D721Med (cell line): ENCODE data around the gene VGLL2.
"Not testable (repeated sequence)": the region's sequence is repeated elsewhere in the genome, so short reads cannot be mapped to it uniquely, and the experiment has no call there.

ENCODE experiments used
- DNase-seq: peaks from one replicate; pipeline ENCODE4 v3.0.0; 2011; ENCODE audit warnings: low spot score; ENCODE audit not compliant: insufficient read length
- FAIRE-seq: peaks from 2 replicates; lab custom pipeline; 2011; peaks lifted over from hg19 to GRCh38; lab: Jason Lieb, UNC
- TF ChIP-seq, protein P1 (sequence below): IDR thresholded peaks from 2 replicates; pipeline ENCODE4 v1.5.1; 2012; ENCODE audit warnings: mild to moderate bottlenecking, control low read depth; ENCODE audit not compliant: insufficient read depth; ENCODE audit errors: missing control alignments

Gene VGLL2

DNA sequence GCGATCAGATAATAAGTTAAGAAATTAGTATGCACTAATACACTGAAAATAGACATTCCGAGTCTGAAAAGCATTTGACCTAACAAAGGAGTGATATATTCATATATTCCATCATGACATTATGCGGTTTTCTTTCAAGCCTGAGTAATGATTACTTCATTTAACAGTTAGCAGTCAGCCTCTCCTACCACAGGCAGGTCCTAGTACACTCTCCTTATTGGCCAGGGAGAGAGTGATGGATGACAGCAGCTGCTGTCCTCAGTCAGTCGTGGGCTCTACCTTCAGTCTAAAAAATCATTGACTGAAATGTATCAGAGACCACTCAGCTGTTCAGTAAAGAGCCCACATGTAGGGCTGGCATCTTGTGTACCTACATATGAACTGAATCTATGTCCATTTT, 33.2 kb upstream of the VGLL2 start:
- FAIRE-seq = no peak

DNA sequence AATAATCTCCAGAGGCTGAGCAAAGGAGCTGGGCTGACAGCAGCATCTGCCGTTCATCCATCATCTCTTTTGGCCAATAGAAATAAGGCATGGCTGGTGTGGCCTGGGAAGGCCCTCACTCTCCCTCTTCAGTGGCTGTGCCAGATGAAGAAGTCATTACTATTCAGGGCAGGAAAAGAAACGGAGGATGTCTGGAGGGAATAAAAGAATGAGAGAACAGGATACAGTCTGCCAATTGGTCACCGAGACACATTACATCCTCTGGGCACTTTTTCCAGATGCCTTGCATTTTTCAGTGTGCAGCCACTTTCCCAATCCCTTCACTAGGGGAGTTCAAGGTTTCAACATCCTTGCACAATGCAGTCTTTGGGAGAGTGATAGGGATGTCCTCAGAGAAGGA, 32.2 kb upstream of the VGLL2 start:
- no peak for FAIRE-seq
- no peak for DNase-seq
- TF ChIP-seq, protein P1, sequence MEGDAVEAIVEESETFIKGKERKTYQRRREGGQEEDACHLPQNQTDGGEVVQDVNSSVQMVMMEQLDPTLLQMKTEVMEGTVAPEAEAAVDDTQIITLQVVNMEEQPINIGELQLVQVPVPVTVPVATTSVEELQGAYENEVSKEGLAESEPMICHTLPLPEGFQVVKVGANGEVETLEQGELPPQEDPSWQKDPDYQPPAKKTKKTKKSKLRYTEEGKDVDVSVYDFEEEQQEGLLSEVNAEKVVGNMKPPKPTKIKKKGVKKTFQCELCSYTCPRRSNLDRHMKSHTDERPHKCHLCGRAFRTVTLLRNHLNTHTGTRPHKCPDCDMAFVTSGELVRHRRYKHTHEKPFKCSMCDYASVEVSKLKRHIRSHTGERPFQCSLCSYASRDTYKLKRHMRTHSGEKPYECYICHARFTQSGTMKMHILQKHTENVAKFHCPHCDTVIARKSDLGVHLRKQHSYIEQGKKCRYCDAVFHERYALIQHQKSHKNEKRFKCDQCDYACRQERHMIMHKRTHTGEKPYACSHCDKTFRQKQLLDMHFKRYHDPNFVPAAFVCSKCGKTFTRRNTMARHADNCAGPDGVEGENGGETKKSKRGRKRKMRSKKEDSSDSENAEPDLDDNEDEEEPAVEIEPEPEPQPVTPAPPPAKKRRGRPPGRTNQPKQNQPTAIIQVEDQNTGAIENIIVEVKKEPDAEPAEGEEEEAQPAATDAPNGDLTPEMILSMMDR = no peak

More for the DNA sequence above, 33.2 kb upstream of the VGLL2 start:
- DNase-seq = no peak
- TF ChIP-seq, protein P1 = no peak

DNA sequence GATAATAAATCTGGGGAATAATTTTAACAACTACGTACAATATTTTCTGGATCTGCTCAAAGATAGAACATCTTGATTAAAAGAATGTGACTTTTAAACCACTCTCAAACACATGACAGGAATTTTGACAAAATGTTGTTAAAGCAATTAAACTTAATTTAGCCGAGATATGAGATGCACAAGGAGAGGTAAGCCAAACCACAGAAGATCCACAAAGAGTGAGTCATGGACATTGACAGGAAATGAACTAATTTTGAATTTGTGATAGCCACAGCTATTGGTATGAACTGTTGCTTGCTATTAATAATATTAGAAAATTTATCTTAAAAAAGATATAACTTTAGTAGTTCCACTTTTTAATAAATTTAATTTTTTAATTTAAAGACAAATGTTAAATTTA, 27.8 kb upstream of the VGLL2 start:
- FAIRE-seq (no peak), DNase-seq (no peak)
- TF ChIP-seq, protein P1 = no peak

DNA sequence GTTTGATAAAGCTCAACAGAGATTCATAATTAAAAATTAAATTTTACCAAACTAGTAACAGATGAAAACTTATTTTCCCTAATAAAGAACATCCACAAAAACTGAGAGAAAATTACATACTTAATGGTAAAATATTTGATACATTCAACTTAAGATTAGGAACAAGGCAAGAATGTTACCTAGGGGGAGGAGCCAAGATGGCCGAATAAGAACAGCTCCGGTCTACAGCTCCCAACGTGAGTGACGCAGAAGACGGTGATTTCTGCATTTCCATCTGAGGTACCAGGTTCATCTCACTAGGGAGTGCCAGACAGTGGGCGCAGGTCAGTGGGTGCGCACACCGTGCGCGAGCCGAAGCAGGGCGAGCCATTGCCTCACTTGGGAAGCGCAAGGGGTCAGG, 20.8 kb upstream of the VGLL2 start:
- not testable (repeated sequence) for FAIRE-seq, DNase-seq

DNA sequence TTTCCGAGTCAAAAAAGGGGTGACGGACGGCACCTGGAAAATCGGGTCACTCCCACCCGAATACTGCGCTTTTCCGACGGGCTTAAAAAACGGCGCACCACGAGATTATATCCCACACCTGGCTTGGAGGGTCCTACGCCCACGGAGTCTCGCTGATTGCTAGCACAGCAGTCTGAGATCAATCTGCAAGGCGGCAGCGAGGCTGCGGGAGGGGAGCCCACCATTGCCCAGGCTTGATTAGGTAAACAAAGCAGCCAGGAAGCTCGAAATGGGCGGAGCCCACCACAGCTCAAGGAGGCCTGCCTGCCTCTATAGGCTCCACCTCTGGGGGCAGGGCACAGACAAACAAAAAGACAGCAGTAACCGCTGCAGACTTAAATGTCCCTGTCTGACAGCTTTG, 20.4 kb upstream of the VGLL2 start:
- FAIRE-seq, DNase-seq: not testable (repeated sequence)

DNA sequence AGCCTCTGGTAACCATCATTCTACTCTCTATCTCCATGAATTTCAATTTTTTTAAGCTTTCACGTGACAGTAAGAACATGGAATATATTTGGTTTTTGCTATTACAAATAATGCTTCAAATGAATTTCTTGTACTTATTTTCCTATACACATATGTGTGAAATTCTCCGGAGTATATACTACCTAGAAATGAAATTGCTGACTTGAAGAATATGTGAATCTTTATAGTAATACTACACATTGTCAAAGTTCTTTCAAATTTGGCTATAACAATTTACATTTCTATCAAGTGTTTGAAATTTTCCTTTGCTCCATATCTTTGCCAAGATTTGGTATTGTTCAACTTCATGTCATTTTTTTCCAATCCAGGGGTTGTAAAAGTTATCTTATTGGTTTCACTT, 11.6 kb upstream of the VGLL2 start:
- FAIRE-seq (no peak), DNase-seq (no peak)
- TF ChIP-seq, protein P1 = no peak

DNA sequence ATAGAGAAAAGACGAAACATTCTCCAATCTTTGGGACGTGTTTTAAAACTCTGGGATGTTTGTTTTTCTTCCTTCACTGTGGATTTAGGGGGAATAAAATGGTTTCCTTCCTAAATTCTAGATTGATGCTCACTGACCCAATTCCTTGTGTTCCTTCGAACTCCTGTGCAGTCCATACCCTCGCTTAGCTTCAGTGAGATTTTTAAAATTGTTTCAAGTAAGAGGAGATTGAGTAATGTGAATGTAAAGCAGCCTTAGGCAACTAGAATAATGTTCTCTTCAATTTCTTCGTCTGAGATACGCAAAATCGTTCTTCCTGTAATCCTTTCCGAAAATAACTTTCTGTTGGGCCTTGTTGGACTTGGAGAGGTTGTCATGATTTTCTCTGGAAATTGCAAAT, 2.6 kb upstream of the VGLL2 start:
- FAIRE-seq = no peak
- TF ChIP-seq, protein P1 = no peak
- no peak for DNase-seq

DNA sequence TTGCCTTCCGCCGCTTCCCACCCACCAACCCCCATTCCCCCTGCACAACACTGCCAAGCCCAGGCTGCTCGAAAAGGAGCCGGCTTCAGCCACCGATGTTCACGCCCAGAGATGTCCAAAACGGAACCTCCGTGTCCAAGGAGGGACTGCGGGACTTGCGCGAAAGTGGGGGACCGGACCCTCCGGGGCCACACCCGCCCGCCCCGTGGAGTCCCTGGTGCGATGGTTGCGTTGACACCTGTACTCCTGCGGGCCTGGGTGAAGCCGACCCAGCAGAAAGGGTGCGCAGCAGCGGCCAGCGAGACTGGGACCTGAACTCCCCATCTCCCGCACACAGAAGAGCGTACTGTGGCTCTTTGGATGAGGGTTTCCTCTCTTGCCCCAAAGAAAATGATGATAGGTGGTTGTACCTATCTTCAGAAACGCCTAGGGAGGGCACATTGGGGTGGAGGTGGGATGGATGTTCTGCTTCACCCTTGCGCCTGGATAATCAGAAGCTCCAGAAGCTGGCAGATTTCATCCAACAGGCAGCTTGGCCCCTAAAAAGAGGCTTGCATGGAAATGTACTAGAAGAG, 1.9 kb upstream of the VGLL2 start:
- FAIRE-seq (no peak), DNase-seq (no peak)
- TF ChIP-seq, protein P1 = no peak
